Right hindlimb (tissue), 1 donor: Measurements from ENCODE around the gene RNF34.
"Not testable (repeated sequence)": the region's sequence is repeated elsewhere in the genome, so short reads cannot be mapped to it uniquely, and the experiment has no call there.

Source experiments
- DNase-seq: peaks from one replicate; pipeline ENCODE4 v3.0.0-alpha.2; 2018

The RNF34 gene

DNA sequence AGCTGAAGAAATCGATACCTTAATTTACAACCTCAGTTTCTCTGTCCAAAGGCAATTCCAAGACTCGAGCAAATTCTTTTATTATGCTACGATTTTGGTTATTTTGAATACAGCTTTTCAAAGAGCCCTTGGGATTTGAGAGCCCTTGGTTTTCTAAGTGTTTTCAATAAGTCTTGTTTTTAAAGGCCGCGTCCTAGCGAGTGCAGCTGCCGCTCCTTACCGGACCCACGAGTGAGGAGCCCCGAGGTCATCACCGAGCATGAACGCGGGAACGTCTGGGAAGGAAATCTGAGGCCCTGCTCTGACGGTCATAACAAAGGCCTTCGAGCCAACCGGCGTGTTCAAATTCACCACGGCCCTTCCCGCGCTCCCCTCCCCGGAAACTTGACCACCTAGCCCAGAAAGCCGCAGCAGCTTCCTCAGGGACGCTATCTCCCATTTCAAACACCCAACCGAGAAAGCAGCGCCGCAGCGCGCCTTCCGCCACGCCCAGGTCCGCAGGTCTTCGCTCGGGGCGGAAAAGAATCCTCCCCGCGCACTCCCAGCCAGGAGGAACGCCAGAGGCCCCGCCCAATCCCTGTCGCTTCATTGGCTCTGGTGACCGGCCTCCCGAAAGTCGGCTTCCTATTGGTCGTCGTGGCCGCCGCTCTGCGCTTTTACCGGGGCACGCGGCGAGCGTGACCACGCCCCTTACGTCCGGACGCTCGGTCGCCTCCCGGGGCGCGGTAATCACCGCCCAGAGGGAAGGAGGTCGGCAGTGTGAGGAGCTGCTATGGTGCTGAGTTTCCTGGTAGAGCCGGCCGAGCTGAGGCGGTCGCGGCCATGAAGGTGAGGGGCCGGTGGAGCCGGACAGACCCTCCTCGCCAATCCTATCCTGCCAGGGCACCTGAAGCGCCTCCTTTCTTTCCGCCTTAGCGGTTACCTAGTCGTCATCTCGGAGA is at the start of gene RNF34:
TSS of gene RNF34 (plus strand) at position 728 of the 941 bp plus-strand sequence. CDS start at position 823, 95 bp downstream.
- DNase-seq, result peak; percentile 99

DNA sequence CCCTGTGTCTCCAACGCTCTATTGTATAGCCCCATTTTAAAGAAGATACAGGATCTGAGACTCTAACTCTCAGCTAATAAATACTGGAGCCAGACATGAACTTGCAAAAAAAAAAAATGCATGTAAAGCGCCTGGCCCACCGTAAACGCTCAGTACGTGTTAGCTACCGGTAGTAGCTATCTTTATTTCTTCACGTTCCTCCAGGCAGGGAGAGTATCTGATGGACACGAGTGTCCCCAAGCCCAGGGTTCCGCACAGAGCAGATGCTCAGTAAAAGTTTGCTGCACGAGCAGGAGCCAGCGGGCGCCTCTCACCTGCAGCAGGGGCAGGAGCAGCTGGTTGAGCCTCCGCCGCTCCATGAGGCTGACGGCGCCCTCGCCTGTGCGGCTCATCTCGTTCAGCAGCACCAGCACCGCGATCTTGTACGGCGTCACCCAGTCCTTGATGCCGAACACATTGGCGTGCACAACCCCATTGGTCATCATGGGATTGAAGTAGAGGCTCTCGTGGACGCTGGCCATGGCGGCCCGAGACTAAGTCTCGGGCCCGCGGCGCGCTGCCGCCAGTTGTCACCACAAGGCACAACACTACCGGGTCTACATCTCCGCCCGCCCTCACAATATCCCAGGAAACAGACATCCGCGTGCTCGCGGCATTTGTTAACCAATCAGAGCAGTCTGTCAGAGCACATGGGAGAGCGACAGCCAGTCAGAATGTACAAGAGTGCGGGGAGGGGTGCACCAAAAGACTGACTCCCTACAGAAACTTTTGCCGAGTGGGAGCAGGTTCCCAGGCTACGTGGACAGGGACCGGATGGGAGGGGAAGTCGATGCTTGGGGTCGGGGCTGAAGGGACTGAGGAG is 47.9 kb upstream of the RNF34 start, which contains the start of gene ANAPC5:
TSS of gene ANAPC5 (minus strand) at position 592 of the 862 bp plus-strand sequence. CDS start at position 521, 71 bp downstream.
- DNase-seq, result peak; percentile 98

DNA sequence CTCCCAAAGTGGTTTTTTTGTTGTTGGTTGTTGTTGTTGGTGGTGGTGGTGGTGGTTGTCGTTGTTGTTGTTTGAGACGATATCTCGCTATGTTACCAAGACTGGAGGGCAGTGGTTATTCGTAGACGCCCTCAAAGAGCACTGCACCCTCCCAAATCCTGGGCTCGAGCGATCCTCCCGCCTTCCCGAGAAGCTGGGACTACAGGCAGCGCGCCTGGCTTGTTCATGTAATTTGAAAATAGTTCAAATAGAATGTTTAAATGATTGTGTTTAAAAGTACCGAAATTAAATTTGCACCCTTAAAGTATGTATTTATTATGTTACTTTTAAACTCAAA is 47.3 kb upstream of the RNF34 start:
- no peak for DNase-seq

DNA sequence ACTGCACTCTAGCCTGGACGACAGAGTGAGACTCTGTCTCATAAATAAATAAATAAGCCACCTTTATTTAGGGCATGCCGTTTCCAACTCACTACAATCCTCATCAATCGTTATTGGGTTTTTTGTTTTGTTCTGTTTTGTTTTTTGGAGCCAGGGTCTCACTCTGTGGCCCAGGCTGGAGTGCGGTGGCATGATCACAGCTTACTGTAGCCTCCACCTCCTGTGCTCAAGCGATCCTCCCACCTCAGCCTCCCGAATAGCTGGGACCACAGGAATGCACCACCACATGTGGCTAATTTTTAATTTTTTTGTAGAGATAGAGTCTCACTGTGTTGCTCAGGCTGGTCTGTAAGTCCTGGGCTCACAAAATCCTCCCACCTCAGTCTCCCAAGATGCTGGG is 44.1 kb upstream of the RNF34 start:
- no peak for DNase-seq

GRCh38 chr12:121356657-121357056 is 43.3 kb upstream of the RNF34 start:
- no peak for DNase-seq

DNA sequence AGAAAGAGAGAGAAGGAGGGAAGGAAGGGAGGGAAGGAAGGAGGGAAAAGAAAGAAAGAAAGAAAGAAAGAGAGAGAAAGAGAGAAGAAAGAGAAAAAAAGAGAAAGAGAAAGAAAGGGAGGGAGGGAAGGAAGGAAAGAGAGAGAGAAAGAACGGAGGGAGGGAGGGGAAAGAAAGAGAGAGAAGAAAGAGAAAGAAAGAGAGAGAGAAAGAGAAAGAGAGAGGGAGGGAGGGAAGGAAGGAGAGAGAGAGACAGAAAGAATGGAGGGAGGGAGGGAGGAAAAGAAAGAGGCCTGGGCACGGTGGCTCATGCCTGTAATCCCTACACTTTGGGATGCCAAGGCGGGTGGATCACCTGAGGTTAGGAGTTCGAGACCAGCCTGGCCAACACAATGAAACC is 42.6 kb upstream of the RNF34 start:
- no peak for DNase-seq

DNA sequence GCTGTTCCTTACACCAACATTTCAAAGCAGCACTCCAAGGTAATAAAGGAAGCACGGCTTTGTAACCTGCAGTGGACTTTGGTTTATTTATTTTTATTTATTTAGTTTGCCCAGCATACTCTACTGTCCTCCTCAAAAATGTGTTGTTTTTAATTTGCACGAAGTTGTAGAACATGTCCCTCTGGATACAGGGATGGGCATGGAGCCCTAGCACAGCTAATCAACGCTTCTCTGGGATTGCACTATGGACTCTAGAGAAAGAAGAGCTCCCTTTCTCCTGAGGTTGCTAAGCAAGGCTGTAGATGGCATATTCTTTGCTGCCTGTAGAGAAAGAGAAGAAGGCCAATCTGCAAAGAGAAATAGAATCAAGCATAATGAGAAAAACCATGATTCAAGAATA is 41.8 kb upstream of the RNF34 start:
- no peak for DNase-seq

DNA sequence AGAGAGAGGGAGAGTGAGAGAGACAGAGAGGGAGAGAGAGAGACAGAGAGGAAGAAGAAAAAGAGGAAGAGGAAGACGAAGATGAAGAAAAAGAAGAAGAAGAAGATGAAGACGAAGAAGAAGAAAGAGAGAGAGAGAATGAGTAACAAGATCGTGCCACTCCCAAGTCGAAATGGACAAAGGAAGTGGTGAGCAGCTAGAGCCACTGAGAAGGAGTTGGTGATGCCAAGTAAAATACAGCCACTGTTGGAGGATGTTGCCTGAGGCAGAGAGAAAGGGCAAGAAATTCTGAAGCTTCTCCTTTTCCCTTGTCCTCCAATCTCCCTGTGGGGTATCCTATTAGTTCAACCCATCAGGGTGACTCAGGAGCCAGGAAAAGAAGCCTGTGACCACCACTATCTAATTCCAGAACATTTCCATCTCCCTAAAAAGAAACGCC is 35.2 kb upstream of the RNF34 start:
- no peak for DNase-seq

DNA sequence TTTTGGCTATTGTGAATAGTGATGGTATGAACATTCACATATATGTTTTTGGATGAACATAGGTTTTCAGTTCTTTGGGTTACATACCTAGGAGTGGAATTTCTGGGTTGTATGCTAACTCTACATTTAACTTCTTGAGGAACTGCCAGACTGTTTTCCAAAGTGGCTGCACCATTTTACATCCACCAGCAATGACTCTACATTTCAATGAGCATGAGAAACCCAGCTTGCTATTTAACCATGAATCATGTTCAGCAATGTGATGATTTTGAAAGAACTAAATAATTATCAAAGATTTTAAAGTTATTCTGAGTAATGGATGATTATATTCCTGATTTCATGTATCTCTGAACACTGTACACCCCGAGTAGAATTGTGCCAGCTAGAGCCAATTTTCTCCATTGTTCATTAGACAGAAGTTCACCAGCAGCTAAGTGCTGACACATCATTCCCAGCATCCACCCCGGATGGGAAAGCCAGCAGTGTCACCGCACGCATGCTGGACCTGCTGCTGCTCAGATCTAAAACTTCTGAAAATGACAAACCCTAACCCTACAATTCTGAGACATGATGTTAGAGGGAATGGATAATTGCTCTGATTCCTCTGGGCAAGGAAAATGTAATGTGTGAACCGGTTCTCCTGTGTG is 34.4 kb upstream of the RNF34 start:
- no peak for DNase-seq

GRCh38 chr12:121366063-121366459 is 33.9 kb upstream of the RNF34 start:
- DNase-seq, result no peak

GRCh38 chr12:121371404-121371803 is 28.5 kb upstream of the RNF34 start:
- DNase-seq, result no peak

DNA sequence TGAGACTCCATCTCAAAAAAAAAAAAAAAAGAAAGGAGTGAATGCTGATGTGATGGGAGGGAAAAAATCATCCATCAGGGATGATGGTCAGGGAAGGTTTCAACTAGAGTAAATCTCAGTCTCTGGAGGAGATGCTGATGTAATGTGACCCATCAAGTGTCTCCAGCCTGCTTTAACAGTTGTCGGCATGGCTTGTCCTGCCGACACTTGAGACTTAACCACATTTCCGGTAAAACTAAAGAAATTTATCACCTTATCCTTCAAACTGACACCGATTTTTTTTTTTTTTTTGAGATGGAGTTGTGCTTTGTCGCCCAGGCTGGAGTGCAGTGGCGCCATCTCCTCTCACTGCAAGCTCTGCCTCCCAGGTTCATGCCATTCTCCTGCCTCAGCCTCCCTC is 26.2 kb upstream of the RNF34 start:
- DNase-seq, result no peak

GRCh38 chr12:121374336-121374735 is 25.6 kb upstream of the RNF34 start:
- not testable (repeated sequence) for DNase-seq

- not testable (repeated sequence) for DNase-seq
Measured at GRCh38 chr12:121374945-121375584, 24.9 kb upstream of the RNF34 start.

- no peak for DNase-seq
Measured at GRCh38 chr12:121376754-121377697, 22.9 kb upstream of the RNF34 start.

DNA sequence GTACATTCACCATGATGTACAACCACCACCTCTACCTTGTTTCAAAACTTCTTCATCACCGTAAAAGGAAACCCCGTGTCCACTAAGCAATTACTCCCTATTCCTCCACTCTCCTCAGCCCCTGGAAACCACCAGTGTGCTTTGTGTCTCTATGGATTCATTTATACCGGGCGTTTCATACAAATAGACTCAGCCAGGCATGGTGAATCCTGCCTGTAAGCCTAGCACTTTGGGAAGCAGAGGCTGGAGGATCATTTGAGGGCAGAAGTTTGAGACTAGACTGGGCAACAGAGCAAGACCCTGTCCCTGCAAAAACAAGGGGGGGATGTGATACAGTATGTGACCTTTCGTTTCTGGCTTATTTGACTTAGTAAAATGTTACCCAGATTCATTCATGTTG is 21.2 kb upstream of the RNF34 start:
- no peak for DNase-seq

DNA sequence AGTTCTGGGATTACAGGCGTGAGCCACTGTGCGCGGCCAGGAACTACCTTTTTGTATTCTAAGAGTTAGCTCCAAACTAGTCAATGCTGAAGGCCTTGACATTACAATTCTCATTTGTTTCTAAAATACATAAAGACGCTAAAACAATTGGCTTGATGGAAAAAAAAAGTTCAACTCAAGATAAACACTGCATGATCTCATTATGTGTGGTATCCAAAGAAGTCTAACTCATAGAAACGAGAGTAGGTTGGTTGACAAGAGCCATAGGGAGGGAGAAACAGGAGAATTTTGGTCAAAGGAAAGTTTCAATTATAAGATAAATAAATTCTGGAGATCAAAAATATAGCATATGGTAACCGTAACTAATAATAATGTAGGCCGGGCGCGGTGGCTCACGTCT is 20.0 kb upstream of the RNF34 start:
- no peak for DNase-seq

DNA sequence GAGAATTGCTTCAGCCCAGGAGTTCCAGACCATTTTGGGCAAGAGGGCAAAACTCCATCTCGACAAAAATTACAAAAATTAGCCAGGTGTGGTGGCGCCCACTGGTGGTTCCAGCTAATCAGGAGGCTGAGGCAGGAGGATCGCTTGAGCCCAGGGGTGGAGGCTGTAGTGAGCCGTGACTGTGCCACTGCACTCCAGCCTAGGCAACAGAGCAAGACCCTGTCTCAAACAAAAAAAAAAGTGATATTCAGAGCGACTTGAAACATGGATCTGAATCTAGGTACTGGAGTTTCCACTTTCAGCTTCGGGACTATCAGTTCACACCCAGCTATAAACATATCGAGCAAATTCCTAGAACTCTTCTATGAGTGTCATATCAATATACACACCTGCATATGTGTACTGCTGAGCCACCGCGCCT is 16.3 kb upstream of the RNF34 start:
- no peak for DNase-seq

- not testable (repeated sequence) for DNase-seq
Measured at GRCh38 chr12:121384891-121385290, 15.0 kb upstream of the RNF34 start.

- DNase-seq, result no peak
Measured at GRCh38 chr12:121388421-121388981, 11.4 kb upstream of the RNF34 start.

GRCh38 chr12:121390856-121391255 is 9.1 kb upstream of the RNF34 start:
- DNase-seq, result no peak
